Ishikawa (cell line): ENCODE measurements around the gene SPINK14.

Experiments used
- CEBPB ChIP-seq: IDR thresholded peaks from 2 replicates; pipeline ENCODE4 v1.6.1; 2012
- CREB1 ChIP-seq: IDR thresholded peaks from 2 replicates; pipeline ENCODE4 v1.6.1; 2012; ENCODE audit warnings: low read depth
- EP300 ChIP-seq: IDR thresholded peaks from 2 replicates; pipeline ENCODE4 v1.6.1; 2012; ENCODE audit warnings: borderline replicate concordance
- FOXM1 ChIP-seq: IDR thresholded peaks from 2 replicates; pipeline ENCODE4 v1.6.1; 2012; ENCODE audit warnings: low read depth, borderline replicate concordance
- MAX ChIP-seq: IDR thresholded peaks from 2 replicates; pipeline ENCODE4 v1.6.1; 2012
- NFIC ChIP-seq: IDR thresholded peaks from 2 replicates; pipeline ENCODE4 v1.6.1; 2012
- RAD21 ChIP-seq: IDR thresholded peaks from 2 replicates; pipeline ENCODE4 v1.6.1; 2012; ENCODE audit warnings: low read depth
- REST ChIP-seq: IDR thresholded peaks from 2 replicates; pipeline ENCODE4 v1.6.1; 2012; ENCODE audit warnings: low read depth, mild to moderate bottlenecking
- TAF1 ChIP-seq: IDR thresholded peaks from 2 replicates; pipeline ENCODE4 v1.6.1; 2012; ENCODE audit warnings: low read depth, mild to moderate bottlenecking
- TCF12 ChIP-seq: IDR thresholded peaks from 2 replicates; pipeline ENCODE4 v1.6.1; 2012; ENCODE audit warnings: low read depth
- USF1 ChIP-seq: IDR thresholded peaks from 2 replicates; pipeline ENCODE4 v1.6.1; 2012
- YY1 ChIP-seq: IDR thresholded peaks from 2 replicates; pipeline ENCODE4 v1.6.1; 2012; ENCODE audit warnings: low read depth
- ZBTB7A ChIP-seq: IDR thresholded peaks from 2 replicates; pipeline ENCODE4 v1.6.1; 2012; ENCODE audit warnings: low read depth

- TF ChIP-seq NFIC (no peak), REST (no peak), FOXM1 (no peak), MAX (no peak), RAD21 (no peak), YY1 (no peak), TAF1 (no peak), CEBPB (no peak), EP300 (no peak), ZBTB7A (no peak), USF1 (no peak), TCF12 (no peak), CREB1 (no peak)
Observed at GRCh38 chr5:148191010-148191409, 22.7 kb downstream of the SPINK14 start.
